Endothelial cell of umbilical vein (primary cell): ENCODE data around the gene TRIM24.

Source experiments
- FOS ChIP-seq: IDR thresholded peaks from 2 replicates; pipeline ENCODE4 v1.6.1; 2011; ENCODE audit warnings: mild to moderate bottlenecking, low read length, moderate library complexity, borderline replicate concordance; ENCODE audit not compliant: insufficient read depth
- GATA2 ChIP-seq: IDR thresholded peaks from 2 replicates; pipeline ENCODE4 v1.7.0; 2011; ENCODE audit warnings: low read depth, mild to moderate bottlenecking, moderate library complexity, mixed read lengths, low read length; ENCODE audit not compliant: insufficient read length, insufficient read depth
- MYC ChIP-seq: IDR thresholded peaks from one replicate; pipeline ENCODE4 v1.6.1; 2011; ENCODE audit warnings: mild to moderate bottlenecking, low read depth, low read length
- POLR2A ChIP-seq: IDR thresholded peaks from 2 replicates; pipeline ENCODE4 v1.6.1; 2012; ENCODE audit warnings: low read depth, mild to moderate bottlenecking, control low read depth, low read length
- POLR2AphosphoS5 ChIP-seq: IDR thresholded peaks from 2 replicates; pipeline ENCODE4 v1.6.1; 2012; ENCODE audit warnings: low read depth, mild to moderate bottlenecking, control low read depth, low read length, moderate library complexity; ENCODE audit not compliant: insufficient read depth
- TF ChIP-seq, protein P1 (sequence below), 2 donors: IDR thresholded peaks; 1 replicate in 1 of 2; 2 replicates in 1 of 2; pipeline ENCODE4 v1.5.1; 2011; ENCODE audit warnings: low read length in 2 of 2, mild to moderate bottlenecking in 2 of 2, moderate library complexity in 2 of 2, control low read depth in 1 of 2, inconsistent platforms in 1 of 2, low read depth in 1 of 2; ENCODE audit not compliant: insufficient read depth in 1 of 2; ENCODE audit errors: extremely low read depth in 1 of 2
- TF ChIP-seq, protein P2 (sequence below): IDR thresholded peaks from 2 replicates; pipeline ENCODE4 v1.6.1; 2011; ENCODE audit not compliant: insufficient read depth, insufficient read length

DNA sequence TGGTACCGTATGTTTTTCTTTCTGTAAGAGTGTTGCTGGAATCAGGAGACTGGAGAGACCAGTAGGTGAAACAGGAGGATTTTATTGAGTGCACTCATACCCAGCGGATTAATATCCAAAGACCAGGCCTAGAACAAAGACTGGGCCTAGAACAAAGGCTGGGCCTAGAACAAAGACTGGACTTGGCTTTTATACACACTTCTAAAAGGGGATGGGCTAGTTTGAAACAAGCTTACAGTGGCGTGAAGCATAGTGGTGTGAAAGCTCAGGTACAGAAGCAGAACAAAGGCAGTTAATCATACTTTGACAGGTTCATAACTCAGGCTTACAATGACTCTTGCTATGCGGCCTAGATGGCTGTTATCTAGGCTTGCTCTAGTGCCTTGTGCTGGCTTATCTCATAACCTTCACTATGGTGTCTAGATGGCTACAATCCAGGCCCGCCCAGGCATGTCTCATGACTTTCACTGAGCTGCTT lies 67.7 kb downstream of the TRIM24 start:
- TF ChIP-seq, protein P1, sequence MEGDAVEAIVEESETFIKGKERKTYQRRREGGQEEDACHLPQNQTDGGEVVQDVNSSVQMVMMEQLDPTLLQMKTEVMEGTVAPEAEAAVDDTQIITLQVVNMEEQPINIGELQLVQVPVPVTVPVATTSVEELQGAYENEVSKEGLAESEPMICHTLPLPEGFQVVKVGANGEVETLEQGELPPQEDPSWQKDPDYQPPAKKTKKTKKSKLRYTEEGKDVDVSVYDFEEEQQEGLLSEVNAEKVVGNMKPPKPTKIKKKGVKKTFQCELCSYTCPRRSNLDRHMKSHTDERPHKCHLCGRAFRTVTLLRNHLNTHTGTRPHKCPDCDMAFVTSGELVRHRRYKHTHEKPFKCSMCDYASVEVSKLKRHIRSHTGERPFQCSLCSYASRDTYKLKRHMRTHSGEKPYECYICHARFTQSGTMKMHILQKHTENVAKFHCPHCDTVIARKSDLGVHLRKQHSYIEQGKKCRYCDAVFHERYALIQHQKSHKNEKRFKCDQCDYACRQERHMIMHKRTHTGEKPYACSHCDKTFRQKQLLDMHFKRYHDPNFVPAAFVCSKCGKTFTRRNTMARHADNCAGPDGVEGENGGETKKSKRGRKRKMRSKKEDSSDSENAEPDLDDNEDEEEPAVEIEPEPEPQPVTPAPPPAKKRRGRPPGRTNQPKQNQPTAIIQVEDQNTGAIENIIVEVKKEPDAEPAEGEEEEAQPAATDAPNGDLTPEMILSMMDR (IDR thresholded peaks at IDR 0.05; ENCODE audit: extremely low read depth in 1 of 2, insufficient read depth in 1 of 2, low read depth in 1 of 2, low read length in 2 of 2): no peak
- TF ChIP-seq, protein P2, sequence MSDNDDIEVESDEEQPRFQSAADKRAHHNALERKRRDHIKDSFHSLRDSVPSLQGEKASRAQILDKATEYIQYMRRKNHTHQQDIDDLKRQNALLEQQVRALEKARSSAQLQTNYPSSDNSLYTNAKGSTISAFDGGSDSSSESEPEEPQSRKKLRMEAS: no peak
- no peak for TF ChIP-seq POLR2A
- no peak for TF ChIP-seq MYC
- TF ChIP-seq GATA2: no peak
- TF ChIP-seq FOS: no peak
- no peak for TF ChIP-seq POLR2AphosphoS5
